Breast epithelium (tissue), 4 donors: ENCODE measurements around the gene GSTM3. TPM values are rescaled to one million over a fixed set of nuclear protein-coding genes. Genes with fewer than 3 reads are reported as not detected.
"Not testable (repeated sequence)": the region's sequence is repeated elsewhere in the genome, so short reads cannot be mapped to it uniquely, and the experiment has no call there.

Experiments
- DNase-seq, 2 donors: peaks; one replicate each; pipeline ENCODE4 v3.0.0-alpha.2; 2019; ENCODE audit warnings: low spot score in 2 of 2
- H3K27ac ChIP-seq, 2 donors: fragments of 200-600 bp; sonication (generic) in 1 of 2; one replicate each; pipeline ENCODE4 v1.5.1; 2016 to 2019; ENCODE audit warnings: mild to moderate bottlenecking in 1 of 2
- H3K27me3 ChIP-seq, 2 donors: fragments of 200-600 bp; sonication (generic) in 1 of 2; one replicate each; pipeline versions ENCODE4 v1.5.1 to v1.6.0; 2017 to 2019; ENCODE audit warnings: control low read depth in 1 of 2, mild to moderate bottlenecking in 1 of 2
- H3K36me3 ChIP-seq: fragments of 200-600 bp; one replicate; pipeline ENCODE4 v1.5.1; 2019
- H3K4me1 ChIP-seq, 2 donors: fragments of 200-600 bp; sonication (generic); one replicate each; pipeline ENCODE4 v1.5.1; 2016 to 2019; ENCODE audit warnings: control low read depth in 1 of 2
- H3K4me3 ChIP-seq, 3 donors: fragments of 200-600 bp; sonication (generic); 1 replicate in 2 of 3; 2 replicates in 1 of 3; pipeline ENCODE4 v1.5.1; 2016 to 2019; ENCODE audit warnings: mild to moderate bottlenecking in 3 of 3, moderate library complexity in 2 of 3
- H3K9me3 ChIP-seq, 2 donors: fragments of 200-600 bp; sonication (generic) in 1 of 2; one replicate each; pipeline ENCODE4 v1.5.1; 2016 to 2019; ENCODE audit warnings: control low read depth in 1 of 2
- POLR2A ChIP-seq: fragments of 450-650 bp; IDR thresholded peaks from one replicate; pipeline ENCODE4 v1.6.1; 2016; ENCODE audit warnings: antibody characterized with exemption, mild to moderate bottlenecking, moderate library complexity
- POLR2AphosphoS5 ChIP-seq, 3 donors: sonication (generic); formaldehyde crosslinking; IDR thresholded peaks; one replicate each; pipeline ENCODE4 v1.6.1; 2017; ENCODE audit warnings: antibody characterized with exemption in 3 of 3
- intact Hi-C: fragments of 100-400 bp; cut with DNase I; formaldehyde crosslinking; loops from one replicate; pipeline ENCODE4 v1.15.1; 2023; ENCODE audit warnings: low total_unique reads
- total RNA-seq, 3 donors: library from RNA; depleted of rRNA; stranded (reverse); fragments of >200 nt; gene quantifications; one replicate each; pipeline ENCODE4 v1.1.0, GENCODE V29; 2016
- TF ChIP-seq, protein P1 (sequence below), 3 donors: fragments of 450-650 bp; IDR thresholded peaks; one replicate each; pipeline ENCODE4 v1.5.1; 2016 to 2017; ENCODE audit warnings: antibody characterized with exemption in 3 of 3, mild to moderate bottlenecking in 3 of 3, moderate library complexity in 3 of 3

GSTM3 gene
- total RNA-seq, 3 donors from 2014 or later: 40.0 to 226 (median 105) TPM

DNA sequence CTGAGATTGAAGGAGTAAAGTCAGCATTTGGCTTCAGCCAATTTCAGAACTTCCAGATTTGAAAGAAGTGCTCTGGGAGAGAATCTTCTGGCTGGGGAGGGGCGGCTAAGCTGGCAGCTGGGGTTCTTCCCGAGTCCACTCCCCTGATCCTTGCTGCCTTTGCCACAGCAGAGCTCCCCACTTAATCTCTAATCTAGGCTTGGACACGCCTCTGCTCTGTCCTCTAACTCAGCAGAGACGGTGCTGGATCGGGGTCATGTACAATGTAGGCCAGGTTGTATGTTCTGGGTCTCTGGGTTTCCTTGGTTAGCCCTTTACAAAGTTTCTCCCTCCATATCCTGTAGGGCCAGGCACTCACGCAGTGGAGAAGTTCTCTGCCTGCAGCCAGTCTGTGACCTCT is 10.1 kb upstream of the GSTM3 start:
- Histone ChIP-seq H3K4me3 (no peak overlapping the region), H3K9me3 (no peaks in the 10 kb centered on the region), H3K27me3 (no peaks in the 10 kb centered on the region), H3K4me1 (no peaks in the 10 kb centered on the region), H3K36me3 (no peaks in the 10 kb centered on the region), H3K27ac (no peak overlapping the region)
- no peak for TF ChIP-seq POLR2AphosphoS5 (IDR thresholded peaks at IDR 0.05)
- no peak for TF ChIP-seq POLR2A
- TF ChIP-seq, protein P1, sequence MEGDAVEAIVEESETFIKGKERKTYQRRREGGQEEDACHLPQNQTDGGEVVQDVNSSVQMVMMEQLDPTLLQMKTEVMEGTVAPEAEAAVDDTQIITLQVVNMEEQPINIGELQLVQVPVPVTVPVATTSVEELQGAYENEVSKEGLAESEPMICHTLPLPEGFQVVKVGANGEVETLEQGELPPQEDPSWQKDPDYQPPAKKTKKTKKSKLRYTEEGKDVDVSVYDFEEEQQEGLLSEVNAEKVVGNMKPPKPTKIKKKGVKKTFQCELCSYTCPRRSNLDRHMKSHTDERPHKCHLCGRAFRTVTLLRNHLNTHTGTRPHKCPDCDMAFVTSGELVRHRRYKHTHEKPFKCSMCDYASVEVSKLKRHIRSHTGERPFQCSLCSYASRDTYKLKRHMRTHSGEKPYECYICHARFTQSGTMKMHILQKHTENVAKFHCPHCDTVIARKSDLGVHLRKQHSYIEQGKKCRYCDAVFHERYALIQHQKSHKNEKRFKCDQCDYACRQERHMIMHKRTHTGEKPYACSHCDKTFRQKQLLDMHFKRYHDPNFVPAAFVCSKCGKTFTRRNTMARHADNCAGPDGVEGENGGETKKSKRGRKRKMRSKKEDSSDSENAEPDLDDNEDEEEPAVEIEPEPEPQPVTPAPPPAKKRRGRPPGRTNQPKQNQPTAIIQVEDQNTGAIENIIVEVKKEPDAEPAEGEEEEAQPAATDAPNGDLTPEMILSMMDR (IDR thresholded peaks at IDR 0.05): no peak
- intact Hi-C loops: no loop called here
- DNase-seq: no peak

DNA sequence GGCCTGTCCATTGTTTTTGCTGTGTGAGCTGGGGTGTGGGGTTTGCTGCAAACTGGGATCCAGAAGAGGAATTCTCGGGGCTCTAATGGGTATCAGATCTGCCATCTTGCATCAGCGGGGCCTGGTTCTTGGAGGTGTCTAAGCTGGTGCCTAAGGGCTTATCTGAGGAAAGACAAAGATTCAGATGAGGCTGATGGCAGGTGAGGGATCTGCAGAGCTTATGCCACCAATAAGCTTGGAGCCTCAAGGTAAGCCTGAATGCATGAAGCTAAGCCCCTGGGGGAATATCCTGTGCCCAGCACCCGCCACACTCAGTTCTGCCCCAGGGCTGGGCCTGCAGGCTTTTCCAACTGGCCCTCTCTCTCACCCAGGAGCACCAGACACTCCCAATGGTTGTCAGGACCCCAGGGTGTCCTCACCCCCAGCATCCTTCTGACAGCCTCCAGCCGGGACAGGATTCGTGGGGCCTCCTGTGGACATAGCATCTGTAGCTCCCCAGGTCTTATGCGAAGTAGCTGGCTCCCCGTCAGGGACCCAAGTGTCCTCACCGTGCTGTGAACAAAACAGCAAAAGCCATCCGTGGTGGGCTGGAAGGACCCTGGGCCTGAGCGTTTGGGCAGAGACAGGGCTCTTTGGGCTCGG is 9.5 kb upstream of the GSTM3 start:
- TF ChIP-seq POLR2A (no peak), POLR2AphosphoS5 (IDR thresholded peaks at IDR 0.05) (no peak)
- TF ChIP-seq, protein P1 (IDR thresholded peaks at IDR 0.05): no peak
- no peak for DNase-seq

DNA sequence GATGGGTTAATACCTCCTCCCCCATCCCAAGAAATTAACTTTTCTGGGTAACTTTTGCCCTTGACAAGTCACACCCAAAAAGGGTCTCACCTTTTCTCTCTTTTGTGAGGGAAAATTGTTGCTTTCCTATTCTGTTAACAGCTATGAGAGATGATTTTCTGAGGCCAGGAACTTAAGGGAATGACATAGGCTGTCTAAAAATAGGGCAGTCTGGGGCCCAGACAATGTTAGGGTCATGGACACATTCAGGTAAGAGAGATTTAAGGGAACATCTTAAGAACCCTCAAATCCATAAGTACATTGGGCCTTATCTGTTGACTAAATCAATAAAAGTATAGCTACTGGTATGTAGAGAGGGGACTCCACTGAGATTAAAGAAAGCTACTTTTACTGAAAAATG is 8.4 kb upstream of the GSTM3 start:
- Histone ChIP-seq H3K4me3 (no peak overlapping the region), H3K27me3 (no peaks in the 10 kb centered on the region), H3K27ac (no peak overlapping the region), H3K4me1 (no peaks in the 10 kb centered on the region), H3K9me3 (no peaks in the 10 kb centered on the region), H3K36me3 (no peaks in the 10 kb centered on the region)
- TF ChIP-seq POLR2AphosphoS5 (IDR thresholded peaks at IDR 0.05) (no peak), POLR2A (no peak)
- TF ChIP-seq, protein P1 (IDR thresholded peaks at IDR 0.05): no peak
- intact Hi-C loops: no loop called here
- DNase-seq: no peak

More for the DNA sequence above, 9.5 kb upstream of the GSTM3 start:
- Histone ChIP-seq H3K4me1 (no peaks in the 10 kb centered on the region), H3K9me3 (no peaks in the 10 kb centered on the region), H3K36me3 (no peaks in the 10 kb centered on the region), H3K27me3 (no peaks in the 10 kb centered on the region), H3K27ac (no peak overlapping the region), H3K4me3 (no peak overlapping the region)
- intact Hi-C loops: no loop called here

DNA sequence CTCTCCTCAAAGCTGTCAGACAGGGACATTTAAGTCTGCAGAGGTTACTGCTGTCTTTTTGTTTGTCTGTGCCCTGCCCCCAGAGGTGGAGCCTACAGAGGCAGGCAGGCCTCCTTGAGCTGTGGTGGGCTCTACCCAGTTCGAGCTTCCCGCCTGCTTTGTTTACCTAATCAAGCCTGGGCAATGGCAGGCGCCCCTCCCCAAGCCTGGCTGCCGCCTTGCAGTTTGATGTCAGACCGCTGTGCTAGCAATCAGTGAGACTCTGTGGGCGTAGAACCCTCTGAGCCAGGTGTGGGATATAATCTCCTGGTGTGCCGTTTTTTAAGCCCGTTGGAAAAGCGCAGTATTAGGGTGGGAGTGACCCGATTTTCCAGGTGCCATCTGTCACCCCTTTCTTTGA is 7.5 kb upstream of the GSTM3 start:
- DNase-seq, H3K27me3 ChIP-seq, intact Hi-C loops, H3K4me3 ChIP-seq, H3K4me1 ChIP-seq, H3K36me3 ChIP-seq, H3K27ac ChIP-seq, H3K9me3 ChIP-seq: not testable (repeated sequence)

DNA sequence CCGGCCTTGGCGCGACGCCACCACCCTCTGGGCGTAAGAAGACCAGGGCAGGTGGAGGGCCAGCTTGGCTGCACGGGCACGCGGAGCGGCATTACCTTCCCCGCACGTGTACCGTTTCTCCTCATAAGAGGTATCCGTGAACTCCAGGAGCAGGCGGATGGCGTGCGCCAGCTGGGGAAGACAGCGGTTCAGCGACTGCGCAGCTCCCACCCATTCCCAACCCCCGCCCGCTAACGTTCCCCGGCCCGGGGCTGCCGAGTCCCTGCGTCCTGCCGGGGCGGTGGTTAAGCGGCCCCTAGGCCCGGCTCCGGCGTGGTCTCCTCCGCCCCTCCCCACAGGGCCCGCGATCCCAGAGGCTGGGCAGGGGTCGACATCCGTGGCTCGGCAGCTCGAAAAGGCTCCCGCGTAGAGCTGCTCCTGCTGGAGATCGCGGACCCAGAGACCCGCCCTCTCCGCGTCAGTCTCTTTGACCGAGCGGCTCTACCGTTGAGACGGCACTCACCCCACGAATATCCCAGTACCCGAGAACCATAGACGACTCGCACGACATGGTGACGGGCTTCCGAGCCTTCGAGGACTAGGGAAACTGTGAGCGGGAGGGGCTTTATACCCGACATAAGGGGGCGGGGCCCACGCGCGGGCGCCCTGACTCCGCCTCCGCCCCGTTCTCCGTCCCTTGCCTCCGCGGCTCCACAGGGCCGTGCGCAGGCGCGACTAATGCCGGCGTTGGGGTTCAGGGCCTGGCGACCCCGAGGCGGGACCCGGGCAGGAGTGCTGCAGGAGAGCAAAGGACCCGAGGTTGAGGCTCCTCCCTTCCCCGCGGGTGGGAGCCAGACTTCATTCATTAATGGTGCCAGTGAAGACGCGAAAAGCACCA is 862 bp downstream of the GSTM3 start:
- H3K36me3 ChIP-seq: no peaks in the 10 kb centered on the region
- DNase-seq: peak; percentile 68 to 89
- no peaks in the 10 kb centered on the region for H3K4me1 ChIP-seq
- H3K4me3 ChIP-seq: peak overlapping the region; percentile 54 to 86 (median 82)
- TF ChIP-seq, protein P1 (IDR thresholded peaks at IDR 0.05): no peak
- TF ChIP-seq POLR2A (peak; percentile 76), POLR2AphosphoS5 (IDR thresholded peaks at IDR 0.05) (peak; percentile 89 to 96 (median 93))
- H3K9me3 ChIP-seq: no peaks in the 10 kb centered on the region
- H3K27ac ChIP-seq: peak overlapping the region; percentile 81 to 87
- H3K27me3 ChIP-seq: no peaks in the 10 kb centered on the region
- intact Hi-C loops: no loop called here
